GM18505 (cell line): ENCODE results near the gene SRSF9.
"Not testable (repeated sequence)": the region's sequence is repeated elsewhere in the genome, so short reads cannot be mapped to it uniquely, and the experiment has no call there.

ENCODE experiments used
- ATAC-seq: cut with Tn5 transposase; IDR thresholded peaks from one replicate; pipeline ENCODE4 v1.9.1; 2021; ENCODE audit not compliant: unreplicated experiment
- POLR2A ChIP-seq: IDR thresholded peaks from 4 replicates; pipeline ENCODE4 v1.6.1; 2011; ENCODE audit warnings: borderline replicate concordance; ENCODE audit not compliant: insufficient read depth, insufficient read length; ENCODE audit errors: extremely low read depth

The SRSF9 gene, protein sequence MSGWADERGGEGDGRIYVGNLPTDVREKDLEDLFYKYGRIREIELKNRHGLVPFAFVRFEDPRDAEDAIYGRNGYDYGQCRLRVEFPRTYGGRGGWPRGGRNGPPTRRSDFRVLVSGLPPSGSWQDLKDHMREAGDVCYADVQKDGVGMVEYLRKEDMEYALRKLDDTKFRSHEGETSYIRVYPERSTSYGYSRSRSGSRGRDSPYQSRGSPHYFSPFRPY

DNA sequence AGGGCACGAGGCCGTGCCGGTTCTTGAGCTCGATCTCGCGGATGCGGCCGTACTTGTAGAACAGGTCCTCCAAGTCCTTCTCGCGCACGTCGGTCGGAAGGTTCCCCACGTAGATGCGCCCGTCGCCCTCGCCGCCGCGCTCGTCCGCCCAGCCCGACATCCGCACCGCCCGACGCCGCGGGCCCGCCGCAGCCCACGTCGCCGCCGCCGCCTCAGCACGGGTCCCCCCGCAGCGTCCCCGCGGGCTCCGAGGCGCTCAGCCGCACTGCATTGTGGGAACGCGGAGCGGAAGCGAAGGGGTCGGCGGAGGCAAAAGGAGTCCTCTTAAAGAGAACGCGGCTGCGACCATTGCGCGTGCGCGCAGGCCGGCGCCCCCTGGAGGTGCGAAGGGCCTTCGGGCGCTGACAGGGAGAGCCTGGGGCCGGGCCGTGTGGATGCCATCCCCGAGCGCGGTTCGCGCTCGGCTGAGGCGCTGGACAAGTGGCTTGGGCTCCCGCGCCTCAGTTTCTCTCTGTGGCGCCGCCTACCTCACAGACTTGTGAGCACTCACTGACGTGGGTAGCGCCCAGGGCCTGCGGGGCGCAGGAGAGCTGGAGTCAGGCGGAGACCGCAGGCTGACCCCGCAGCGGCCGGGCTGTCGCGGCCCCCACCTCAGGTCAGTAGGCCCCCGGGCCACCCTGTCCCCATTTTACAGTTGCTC is at the start of gene SRSF9:
TSS of gene SRSF9 (minus strand) at position 299 of the 700 bp plus-strand sequence. CDS start at position 160, 139 bp downstream.
- peak; percentile 90 for ATAC-seq

GRCh38 chr12:120519324-120519723 is 49.8 kb upstream of the SRSF9 start:
- ATAC-seq = not testable (repeated sequence)

More for the DNA sequence above, at the start of gene SRSF9:
- TF ChIP-seq POLR2A = peak; percentile 89

DNA sequence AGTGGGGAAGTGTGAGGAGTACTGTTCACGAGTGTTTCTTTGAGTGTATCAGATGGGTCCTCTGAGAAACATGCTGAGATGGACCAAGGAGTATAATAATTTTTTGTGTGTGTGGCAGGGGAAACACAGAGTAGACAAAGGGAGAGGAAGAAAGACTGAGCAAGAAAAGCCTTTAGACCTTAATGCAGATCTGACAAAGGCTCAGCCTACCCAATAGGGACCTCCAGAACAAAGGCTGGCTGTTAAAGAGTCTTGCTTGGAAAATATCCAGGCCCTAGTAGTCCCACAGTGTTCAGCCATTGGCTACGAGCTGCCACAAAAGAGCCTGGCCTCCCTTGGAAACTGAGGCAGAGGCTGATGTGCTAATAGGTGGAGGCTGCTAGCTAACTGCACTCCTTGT is 45.9 kb upstream of the SRSF9 start:
- ATAC-seq = no peak
- no peak for TF ChIP-seq POLR2A

- no peak for ATAC-seq
- no peak for TF ChIP-seq POLR2A
Observed at GRCh38 chr12:120514002-120514401, 44.5 kb upstream of the SRSF9 start.

DNA sequence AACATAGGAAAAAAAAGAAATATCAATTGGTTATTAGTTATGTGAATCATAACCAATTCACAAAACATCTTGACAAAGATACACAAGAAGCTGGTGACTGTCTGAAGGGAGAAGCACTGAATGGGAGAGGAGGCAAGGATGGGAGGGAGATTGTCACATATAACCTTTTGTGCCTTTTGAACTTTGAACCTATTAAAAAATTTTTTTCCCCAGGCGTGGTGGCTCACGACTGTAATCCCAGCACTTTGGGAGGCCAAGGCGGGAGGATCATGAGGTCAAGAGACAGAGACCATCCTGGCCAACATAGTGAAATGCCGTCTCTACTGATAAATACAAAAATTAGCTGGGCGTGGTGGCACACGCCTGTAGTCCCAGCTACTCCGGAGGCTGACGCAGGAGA is 39.0 kb upstream of the SRSF9 start:
- no peak for ATAC-seq
- TF ChIP-seq POLR2A = no peak

DNA sequence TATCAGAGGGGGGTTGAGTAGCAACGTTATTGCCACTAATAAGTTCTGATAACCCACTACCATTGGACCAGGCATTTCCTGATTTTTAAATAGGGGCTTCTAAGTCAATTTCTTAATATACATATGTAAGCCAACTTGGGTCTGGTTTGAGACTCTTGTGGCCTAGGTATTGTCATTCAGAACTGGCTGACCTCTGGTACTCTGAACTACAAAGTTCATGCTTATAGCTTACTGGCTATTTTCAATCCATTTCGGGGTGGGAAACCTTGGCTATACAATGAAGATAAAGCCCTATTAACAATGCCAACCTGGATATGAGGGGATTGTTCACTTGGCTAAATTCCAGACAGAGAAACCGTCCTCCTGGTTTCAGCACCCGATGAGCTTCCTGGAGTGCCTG is 35.0 kb upstream of the SRSF9 start:
- TF ChIP-seq POLR2A = no peak

DNA sequence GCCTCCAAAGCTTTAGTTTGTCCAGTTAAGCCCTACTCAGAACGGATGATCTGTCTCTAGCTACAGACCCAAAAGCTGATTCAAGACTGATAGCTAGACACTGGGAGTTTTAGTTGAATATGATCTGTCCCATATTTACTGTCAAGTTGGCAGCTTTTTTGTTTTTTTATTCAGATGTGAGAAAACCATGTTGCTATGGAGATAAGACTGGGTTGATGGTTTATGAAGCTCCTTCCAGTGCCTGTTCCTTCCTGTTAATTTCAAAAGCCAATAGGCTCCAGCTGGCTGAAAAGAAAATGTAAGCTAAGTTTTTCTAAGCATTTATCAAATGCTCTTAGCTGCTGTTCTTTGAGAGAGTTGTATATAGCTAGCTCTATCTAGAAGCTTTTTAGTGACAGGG is 31.0 kb upstream of the SRSF9 start:
- ATAC-seq = no peak
- TF ChIP-seq POLR2A = no peak

More for the DNA sequence above, 35.0 kb upstream of the SRSF9 start:
- ATAC-seq = no peak

DNA sequence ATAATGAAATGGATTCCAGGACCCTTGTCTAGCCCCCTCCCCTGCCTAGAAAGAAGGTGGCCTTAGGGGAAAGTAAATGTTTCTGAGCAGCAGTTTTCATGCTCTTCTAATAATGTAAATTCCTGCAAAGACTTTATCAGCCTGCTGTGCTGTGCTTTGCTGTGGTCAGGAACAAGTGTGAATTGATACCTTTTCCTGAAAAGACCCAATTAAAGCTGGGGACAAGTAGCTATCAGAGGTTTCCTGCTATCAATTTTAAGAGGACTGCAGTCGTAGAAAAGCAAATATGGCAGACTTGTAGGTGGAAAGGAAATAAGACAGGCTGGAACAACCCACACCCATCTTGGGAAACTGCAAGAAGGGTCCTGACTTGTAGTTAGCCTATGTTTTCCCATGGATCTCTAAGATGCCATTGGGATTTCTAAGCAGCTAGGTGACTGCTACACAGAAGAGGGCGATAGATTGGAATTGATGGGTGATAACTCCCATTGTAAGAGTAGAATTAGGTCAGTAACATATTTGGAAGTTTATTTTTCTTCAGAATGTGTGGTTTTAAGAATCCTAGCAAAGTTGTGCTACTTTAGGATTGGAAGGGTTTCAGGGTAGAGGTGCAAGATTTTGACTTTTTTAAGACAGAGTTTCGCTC is 29.4 kb upstream of the SRSF9 start:
- TF ChIP-seq POLR2A = no peak
- no peak for ATAC-seq

- TF ChIP-seq POLR2A = no peak
- ATAC-seq = no peak
Observed at GRCh38 chr12:120497524-120498150, 28.1 kb upstream of the SRSF9 start.

- TF ChIP-seq POLR2A = no peak
- peak; percentile 28 for ATAC-seq
Observed at GRCh38 chr12:120496413-120497340, 27.1 kb upstream of the SRSF9 start.

- ATAC-seq = peak; percentile 96
- TF ChIP-seq POLR2A = peak; percentile 96
Observed at GRCh38 chr12:120495731-120496412, 26.3 kb upstream of the SRSF9 start, which contains the start of gene DYNLL1. Gene DYNLL1 (plus strand): TSS chr12:120496113. CDS start chr12:120496422, 309 bp downstream.

GRCh38 chr12:120495186-120495730 is 25.7 kb upstream of the SRSF9 start:
- ATAC-seq = peak; percentile 3
- TF ChIP-seq POLR2A = no peak
